ENCODE results near the gene FMN1. TPM values are rescaled to one million over a fixed set of nuclear protein-coding genes. Genes with fewer than 3 reads are reported as not detected.

FMN1 gene
- polyA plus RNA-seq, 3 donors: 0.28 to 3.7 (median 0.34) TPM

GRCh38 chr15:33188641-33189257, 5.8 kb downstream of the FMN1 start:
- H3K4me3 ChIP-seq (replicated peaks in 1 of 3; ENCODE audit: low read depth in 2 of 3, low read length in 3 of 3): peak overlapping the region in 2 of 3 experiments; percentile 12 to 55
- peak overlapping the region in 1 of 2 donors; percentile 32 for H3K27ac ChIP-seq (ENCODE audit: low read depth in 1 of 2, low read length in 2 of 2)
- peak overlapping the region; percentile 55 for H3K4me2 ChIP-seq (replicated peaks; ENCODE audit: extremely low read depth, low read length, poor library complexity, severe bottlenecking)
- peak overlapping the region; percentile 33 to 82 (median 58) for H3K27ac Mint-ChIP-seq
- H3K4me1 Mint-ChIP-seq: peaks cover 15% of the 10 kb centered on the region
- intact Hi-C loops (cut with micrococcal nuclease): no loop called here
- H3K9me3 Mint-ChIP-seq: no peaks in the 10 kb centered on the region
- peak overlapping the region; percentile 28 to 77 for H3K4me3 Mint-ChIP-seq
- H3K9ac ChIP-seq (ENCODE audit: insufficient read depth, low read length, poor library complexity, severe bottlenecking): no peak overlapping the region
- 100% methylated on average over 1 of the region's 5 CpGs for WGBS (ENCODE audit: insufficient coverage)
- no peaks in the 10 kb centered on the region for H3K79me2 ChIP-seq (ENCODE audit: insufficient read depth, low read length)
- H3K4me1 ChIP-seq (ENCODE audit: control insufficient read depth in 1 of 2, insufficient read depth in 2 of 2, low read length in 2 of 2): peaks cover 15 to 18% of the 10 kb centered on the region in 2 donors
- H3K36me3 ChIP-seq (replicated peaks in 1 of 2; ENCODE audit: control insufficient read depth in 1 of 2, insufficient read depth in 2 of 2, low read length in 2 of 2): no peaks in the 10 kb centered on the region
- H3K9me3 ChIP-seq (replicated peaks in 1 of 2; ENCODE audit: control insufficient read depth in 1 of 2, insufficient read depth in 1 of 2, low read length in 2 of 2): no peaks in the 10 kb centered on the region
- DNase-seq: peak; percentile 47 to 74 (median 67)
- no peaks in the 10 kb centered on the region for H3K36me3 Mint-ChIP-seq
- H3K27me3 ChIP-seq (ENCODE audit: control insufficient read depth in 2 of 2, insufficient read depth in 2 of 2, low read length in 2 of 2): peaks cover 4 to 16% of the 10 kb centered on the region in 2 donors
- no peak for TF ChIP-seq CTCF (IDR thresholded peaks at IDR 0.05)
- H2AFZ ChIP-seq (ENCODE audit: insufficient read depth, low read depth, low read length, poor library complexity, severe bottlenecking): peak overlapping the region; percentile 30
- no peaks in the 10 kb centered on the region for H4K20me1 ChIP-seq (ENCODE audit: insufficient read depth, low read length)
- H3K27me3 Mint-ChIP-seq (ENCODE audit: low read depth in 3 of 3): peaks cover 5 to 14% (median 11%) of the 10 kb centered on the region in 3 donors

- DNase-seq: no peak
- Histone ChIP-seq H3K27ac (ENCODE audit: low read depth in 1 of 2, low read length in 2 of 2) (peak overlapping the region in 1 of 2 donors; percentile 32), H3K9me3 (replicated peaks in 1 of 2; ENCODE audit: control insufficient read depth in 1 of 2, insufficient read depth in 1 of 2, low read length in 2 of 2) (no peaks in the 10 kb centered on the region), H3K9ac (ENCODE audit: insufficient read depth, low read length, poor library complexity, severe bottlenecking) (no peak overlapping the region), H3K79me2 (ENCODE audit: insufficient read depth, low read length) (no peaks in the 10 kb centered on the region), H3K4me2 (replicated peaks; ENCODE audit: extremely low read depth, low read length, poor library complexity, severe bottlenecking) (peak overlapping the region; percentile 55), H2AFZ (ENCODE audit: insufficient read depth, low read depth, low read length, poor library complexity, severe bottlenecking) (peak overlapping the region; percentile 30), H3K27me3 (ENCODE audit: control insufficient read depth in 2 of 2, insufficient read depth in 2 of 2, low read length in 2 of 2) (peaks cover 4 to 10% of the 10 kb centered on the region in 2 donors), H3K4me3 (replicated peaks in 1 of 3; ENCODE audit: low read depth in 2 of 3, low read length in 3 of 3) (peak overlapping the region in 1 of 3 experiments; percentile 55), H3K4me1 (ENCODE audit: control insufficient read depth in 1 of 2, insufficient read depth in 2 of 2, low read length in 2 of 2) (peaks cover 15 to 18% of the 10 kb centered on the region in 2 donors), H4K20me1 (ENCODE audit: insufficient read depth, low read length) (no peaks in the 10 kb centered on the region), H3K36me3 (replicated peaks in 1 of 2; ENCODE audit: control insufficient read depth in 1 of 2, insufficient read depth in 2 of 2, low read length in 2 of 2) (no peaks in the 10 kb centered on the region)
- Mint-ChIP-seq H3K27ac (peak overlapping the region in 4 of 7 donors; percentile 10 to 58 (median 34)), H3K27me3 (ENCODE audit: low read depth in 3 of 3) (peaks cover 0 to 11% (median 8%) of the 10 kb centered on the region in 3 donors), H3K36me3 (no peaks in the 10 kb centered on the region), H3K4me1 (peaks cover 16% of the 10 kb centered on the region), H3K9me3 (no peaks in the 10 kb centered on the region), H3K4me3 (peak overlapping the region in 1 of 2 donors; percentile 77)
- no peak for TF ChIP-seq CTCF (IDR thresholded peaks at IDR 0.05)
- intact Hi-C loops (cut with micrococcal nuclease): no loop called here
- WGBS (ENCODE audit: insufficient coverage): 97% methylated on average over 5 of the region's 5 CpGs
Measured at GRCh38 chr15:33188159-33188558, 6.4 kb downstream of the FMN1 start.
